ENCODE data around the gene LLGL1.

The LLGL1 gene

GRCh38 chr17:18253187-18253884 lies 27.9 kb downstream of the LLGL1 start:
- in situ Hi-C loops (cut with MboI; ENCODE audit: low sequenced_read_pairs, unreplicated experiment) = no loop called here
- no peak for TF ChIP-seq CTCF (IDR thresholded peaks at IDR 0.05; ENCODE audit: borderline replicate concordance, control extremely low read depth, extremely low read depth, insufficient read depth, missing control alignments)
- DNase-seq (ENCODE audit: low spot score) = no peak

GRCh38 chr17:18253947-18254821 lies 28.7 kb downstream of the LLGL1 start:
- TF ChIP-seq CTCF (IDR thresholded peaks at IDR 0.05; ENCODE audit: borderline replicate concordance, control extremely low read depth, extremely low read depth, insufficient read depth, missing control alignments) = no peak
- in situ Hi-C loops (cut with MboI; ENCODE audit: low sequenced_read_pairs, unreplicated experiment) = no loop called here
- no peak for DNase-seq (ENCODE audit: low spot score)

GRCh38 chr17:18254888-18255649 lies 29.6 kb downstream of the LLGL1 start:
- TF ChIP-seq CTCF (IDR thresholded peaks at IDR 0.05; ENCODE audit: borderline replicate concordance, control extremely low read depth, extremely low read depth, insufficient read depth, missing control alignments) = no peak
- in situ Hi-C loops (cut with MboI; ENCODE audit: low sequenced_read_pairs, unreplicated experiment) = no loop called here
- no peak for DNase-seq (ENCODE audit: low spot score)

- no peak for DNase-seq (ENCODE audit: low spot score)
- no peak for TF ChIP-seq CTCF (IDR thresholded peaks at IDR 0.05; ENCODE audit: borderline replicate concordance, control extremely low read depth, extremely low read depth, insufficient read depth, missing control alignments)
- in situ Hi-C loops (cut with MboI; ENCODE audit: low sequenced_read_pairs, unreplicated experiment) = no loop called here
Measured at GRCh38 chr17:18256351-18256750, 30.9 kb downstream of the LLGL1 start.

GRCh38 chr17:18256776-18257175 lies 31.3 kb downstream of the LLGL1 start:
- no peak for DNase-seq (ENCODE audit: low spot score)
- TF ChIP-seq CTCF (IDR thresholded peaks at IDR 0.05; ENCODE audit: borderline replicate concordance, control extremely low read depth, extremely low read depth, insufficient read depth, missing control alignments) = no peak
- in situ Hi-C loops (cut with MboI; ENCODE audit: low sequenced_read_pairs, unreplicated experiment) = no loop called here

GRCh38 chr17:18257268-18257981 lies 32.0 kb downstream of the LLGL1 start:
- in situ Hi-C loops (cut with MboI; ENCODE audit: low sequenced_read_pairs, unreplicated experiment) = no loop called here
- TF ChIP-seq CTCF (IDR thresholded peaks at IDR 0.05; ENCODE audit: borderline replicate concordance, control extremely low read depth, extremely low read depth, insufficient read depth, missing control alignments) = no peak
- peak; percentile 72 for DNase-seq (ENCODE audit: low spot score)

Data from GM13976 (cell line).